ENCODE results near the gene SERTAD3.
A peak's percentile ranks its signal among the peaks of the same experiment; 100 is the strongest.
"Not testable (repeated sequence)": the region's sequence is repeated elsewhere in the genome, so short reads cannot be mapped to it uniquely, and the experiment has no call there.

The SERTAD3 gene, protein sequence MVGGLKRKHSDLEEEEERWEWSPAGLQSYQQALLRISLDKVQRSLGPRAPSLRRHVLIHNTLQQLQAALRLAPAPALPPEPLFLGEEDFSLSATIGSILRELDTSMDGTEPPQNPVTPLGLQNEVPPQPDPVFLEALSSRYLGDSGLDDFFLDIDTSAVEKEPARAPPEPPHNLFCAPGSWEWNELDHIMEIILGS

DNA sequence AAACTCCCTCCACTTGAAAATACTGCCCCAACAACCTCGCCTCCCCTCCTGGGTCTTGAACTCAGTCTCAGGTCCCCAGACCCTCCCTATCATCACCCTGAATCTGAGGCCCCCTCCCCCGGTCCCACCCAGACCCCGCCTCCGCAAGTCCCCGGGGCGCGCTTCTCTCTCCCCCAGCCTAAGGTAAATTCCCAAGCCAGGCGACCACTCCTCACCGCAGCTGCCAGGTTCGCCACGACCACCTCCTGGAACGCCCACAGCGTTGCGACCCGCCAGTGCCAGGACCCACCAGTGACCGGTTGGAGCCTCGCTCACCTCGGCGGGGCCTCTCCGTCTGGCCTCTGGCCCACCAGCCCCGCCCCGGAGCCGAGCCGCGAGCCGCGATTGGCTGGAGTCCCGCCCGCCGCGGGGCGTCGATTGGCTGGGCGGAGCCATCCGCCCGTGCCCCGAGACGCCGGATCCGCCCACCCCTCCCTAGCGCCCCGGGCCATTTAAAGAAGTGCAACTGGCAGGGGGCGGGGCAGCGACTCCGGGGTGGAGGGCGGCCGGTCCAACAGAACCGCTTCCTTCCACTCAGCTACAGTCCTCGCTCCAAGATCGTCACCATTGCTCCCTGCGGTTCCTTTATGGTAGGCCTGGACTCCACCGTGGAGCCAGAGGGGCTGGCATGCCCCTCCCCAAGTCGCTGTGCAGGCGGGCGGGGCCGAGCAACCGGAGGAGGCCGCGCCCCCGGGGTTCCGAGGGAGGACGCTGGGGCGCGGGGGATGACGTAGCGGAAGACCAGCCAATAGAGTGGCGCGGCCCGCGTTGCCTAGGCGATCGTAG lies at the start of gene SERTAD3:
SERTAD3 (minus strand) TSS at position 336 of the 825 bp plus-strand sequence. CDS start 2,255 bp downstream, outside the sequence.
- peaks cover 12 to 24% of the 10 kb centered on the region in 2 donors for H3K4me1 Mint-ChIP-seq
- DNase-seq, result peak; percentile 97
- H3K27ac Mint-ChIP-seq, result peak within 1 kb of the TSS; percentile 99
- no peaks in the 10 kb centered on the region for H3K9me3 Mint-ChIP-seq
- no peaks in the 10 kb centered on the region for H3K27me3 Mint-ChIP-seq
- H3K36me3 Mint-ChIP-seq, result peaks cover 16 to 30% of the 10 kb centered on the region in 2 donors
- ATAC-seq (replicated peaks), result peak; percentile 72 to 80
- H3K4me3 Mint-ChIP-seq, result peak within 1 kb of the TSS; percentile 95 to 100

DNA sequence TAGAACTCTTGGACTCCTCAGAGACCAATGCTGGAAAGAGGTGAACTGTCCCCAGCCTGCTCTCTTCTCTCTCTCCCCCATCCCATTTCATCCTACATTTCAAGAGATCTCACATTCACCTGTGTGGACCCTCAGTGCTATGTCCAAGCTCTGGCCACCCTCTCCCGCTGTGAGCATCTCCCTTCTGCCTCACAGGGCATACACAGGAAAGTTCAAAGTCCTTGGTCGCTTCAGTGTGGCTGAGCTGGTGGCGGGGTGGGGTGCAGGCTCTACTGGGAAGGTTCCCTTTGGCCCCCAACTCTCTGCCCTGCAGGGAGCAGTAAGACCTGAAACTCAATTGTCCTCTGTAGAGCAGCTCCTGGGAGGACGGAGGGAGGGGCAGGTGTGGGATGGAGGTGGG lies 49.6 kb upstream of the SERTAD3 start:
- ATAC-seq (replicated peaks), result no peak
- peaks cover 35 to 48% of the 10 kb centered on the region in 2 donors for H3K27me3 Mint-ChIP-seq

DNA sequence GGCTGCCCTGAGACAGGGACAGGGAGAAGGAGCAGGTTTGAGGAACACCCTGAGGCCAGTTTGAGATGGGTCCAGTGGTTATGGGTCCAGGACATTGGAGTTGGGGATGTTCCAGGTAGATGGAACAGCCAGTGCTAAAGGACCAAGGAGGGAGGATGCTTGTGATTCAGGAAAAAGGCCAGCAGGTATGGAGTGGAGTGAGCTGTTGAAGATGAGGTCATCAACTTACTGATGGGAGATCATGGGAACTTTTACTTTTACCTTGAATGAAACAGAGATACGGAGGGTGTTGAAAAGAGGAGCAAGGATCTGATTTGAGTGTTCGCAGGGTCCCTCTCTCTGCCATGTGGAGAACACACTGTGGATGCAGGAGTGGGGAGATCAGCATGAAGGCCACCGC lies 48.1 kb upstream of the SERTAD3 start:
- H3K4me3 Mint-ChIP-seq, result no peak overlapping the region
- no peak overlapping the region for H3K27ac Mint-ChIP-seq
- H3K36me3 Mint-ChIP-seq, result no peaks in the 10 kb centered on the region
- peaks cover 37 to 54% of the 10 kb centered on the region in 2 donors for H3K27me3 Mint-ChIP-seq
- DNase-seq (no peak), ATAC-seq (replicated peaks) (no peak)
- H3K9me3 Mint-ChIP-seq, result no peaks in the 10 kb centered on the region
- peaks cover 7 to 8% of the 10 kb centered on the region in 2 donors for H3K4me1 Mint-ChIP-seq

More for the DNA sequence above, 49.6 kb upstream of the SERTAD3 start:
- no peak for DNase-seq
- peaks cover 0 to 1% of the 10 kb centered on the region in 2 donors for H3K4me1 Mint-ChIP-seq
- H3K4me3 Mint-ChIP-seq, result no peak overlapping the region
- H3K36me3 Mint-ChIP-seq, result no peaks in the 10 kb centered on the region
- H3K27ac Mint-ChIP-seq, result no peak overlapping the region
- H3K9me3 Mint-ChIP-seq, result no peaks in the 10 kb centered on the region

GRCh38 chr19:40489882-40490230 lies 45.7 kb upstream of the SERTAD3 start:
- Mint-ChIP-seq H3K27ac (no peak overlapping the region), H3K4me1 (peaks cover 7% of the 10 kb centered on the region in 2 donors), H3K27me3 (peaks cover 40 to 66% of the 10 kb centered on the region in 2 donors), H3K36me3 (no peaks in the 10 kb centered on the region), H3K4me3 (no peak overlapping the region), H3K9me3 (no peaks in the 10 kb centered on the region)
- DNase-seq (no peak), ATAC-seq (replicated peaks) (no peak)

GRCh38 chr19:40486017-40486416 lies 41.9 kb upstream of the SERTAD3 start:
- DNase-seq (no peak), ATAC-seq (replicated peaks) (no peak)
- Mint-ChIP-seq H3K9me3 (no peaks in the 10 kb centered on the region), H3K36me3 (no peaks in the 10 kb centered on the region), H3K4me3 (no peak overlapping the region), H3K4me1 (peaks cover 7% of the 10 kb centered on the region in 2 donors), H3K27ac (no peak overlapping the region), H3K27me3 (peaks cover 33 to 42% of the 10 kb centered on the region in 2 donors)

- H3K4me3 Mint-ChIP-seq; H3K4me1 Mint-ChIP-seq; H3K27ac Mint-ChIP-seq; H3K9me3 Mint-ChIP-seq; H3K36me3 Mint-ChIP-seq; ATAC-seq (replicated peaks); DNase-seq: not testable (repeated sequence)
- H3K27me3 Mint-ChIP-seq, result peaks cover 17 to 21% of the 10 kb centered on the region in 2 donors
Observed at GRCh38 chr19:40475878-40476644, 31.9 kb upstream of the SERTAD3 start.

DNA sequence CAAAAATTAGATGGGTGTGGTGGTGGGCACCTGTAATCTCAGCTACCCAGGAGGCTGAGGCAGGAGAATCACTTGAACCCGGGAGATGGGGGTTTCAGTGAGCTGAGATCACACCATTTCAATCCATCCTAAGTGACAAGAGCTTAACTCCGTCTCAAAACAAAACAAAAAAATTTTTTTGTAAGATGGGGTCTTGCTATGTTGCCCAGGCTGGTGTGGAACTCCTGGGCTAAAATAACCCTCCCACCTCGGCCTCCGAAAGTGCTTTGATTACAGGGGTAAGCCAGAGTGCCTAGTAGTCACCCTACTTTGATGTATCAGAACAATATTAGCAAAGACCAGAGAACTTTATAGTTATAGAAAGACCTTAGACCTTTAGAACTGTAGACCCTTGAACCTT lies 30.6 kb upstream of the SERTAD3 start:
- Mint-ChIP-seq H3K4me1 (no peaks in the 10 kb centered on the region), H3K9me3 (no peaks in the 10 kb centered on the region), H3K27ac (no peak overlapping the region), H3K36me3 (no peaks in the 10 kb centered on the region), H3K27me3 (peaks cover 15 to 23% of the 10 kb centered on the region in 2 donors), H3K4me3 (no peak overlapping the region)
- DNase-seq (no peak), ATAC-seq (replicated peaks) (no peak)

DNA sequence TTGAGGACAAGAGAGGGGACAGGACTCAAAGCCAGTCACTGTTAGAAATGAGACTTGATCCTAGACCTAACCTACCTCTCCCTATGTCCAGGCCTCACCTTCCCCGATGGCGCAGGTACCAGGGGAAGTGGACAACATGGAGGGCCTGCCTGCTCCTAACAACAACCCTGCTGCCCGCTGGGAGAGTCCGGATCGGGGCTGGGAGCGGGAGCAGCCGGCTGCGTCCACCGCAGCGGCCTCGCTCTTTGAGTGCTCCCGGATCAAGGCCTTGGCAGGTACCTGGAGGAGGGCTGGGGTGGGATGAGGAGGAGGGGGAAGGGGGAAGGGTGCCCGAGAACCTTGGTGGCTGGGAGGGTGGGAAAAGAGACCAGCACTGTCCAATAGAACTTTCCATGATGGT lies 28.4 kb upstream of the SERTAD3 start:
- ATAC-seq (replicated peaks), result no peak
- DNase-seq, result no peak
- Mint-ChIP-seq H3K36me3 (no peaks in the 10 kb centered on the region), H3K27ac (no peak overlapping the region), H3K4me1 (peaks cover under 1 to 5% of the 10 kb centered on the region in 2 donors), H3K27me3 (peaks cover 15 to 17% of the 10 kb centered on the region in 2 donors), H3K4me3 (no peak overlapping the region), H3K9me3 (no peaks in the 10 kb centered on the region)

DNA sequence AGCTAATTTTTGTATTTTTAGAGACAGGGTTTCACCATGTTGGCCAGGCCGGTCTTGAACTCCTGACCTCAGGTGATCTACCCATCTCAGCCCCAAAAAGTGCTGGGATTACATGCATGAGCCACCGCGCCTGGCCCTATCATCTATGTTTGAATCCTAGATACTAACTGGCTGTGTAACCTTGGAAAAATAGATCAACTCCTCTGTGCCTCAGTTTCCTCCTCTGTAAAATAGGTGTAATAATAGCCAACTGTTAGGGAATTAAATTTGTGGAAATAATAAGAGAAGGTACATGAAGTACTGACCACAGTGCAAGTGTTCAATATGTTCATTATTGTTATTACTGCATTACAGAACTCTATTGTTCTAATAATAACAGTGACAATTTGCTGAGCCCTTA lies 27.0 kb upstream of the SERTAD3 start:
- no peak for ATAC-seq (replicated peaks)
- H3K27me3 Mint-ChIP-seq, result peaks cover 21 to 22% of the 10 kb centered on the region in 2 donors
- no peak for DNase-seq

DNA sequence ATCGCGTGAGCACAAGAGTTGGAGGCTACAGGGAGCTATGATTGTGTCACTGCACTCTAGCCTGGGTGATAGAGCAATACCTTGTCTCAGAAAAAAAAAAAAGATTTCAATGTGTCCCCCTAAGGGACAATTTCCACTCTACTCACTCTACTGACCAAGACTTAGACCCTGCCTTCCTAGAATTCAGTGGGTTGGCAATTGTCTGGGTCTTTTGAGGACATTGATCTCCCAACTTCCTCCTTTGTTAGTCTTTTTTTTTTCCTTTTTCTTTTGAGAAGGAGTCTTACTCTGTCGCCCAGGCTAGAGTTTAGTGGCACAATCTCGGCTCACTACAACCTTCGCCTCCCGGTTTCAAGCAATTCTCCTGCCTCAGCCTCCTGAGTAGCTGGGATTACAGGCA lies 24.9 kb upstream of the SERTAD3 start:
- no peaks in the 10 kb centered on the region for H3K9me3 Mint-ChIP-seq
- H3K4me1 Mint-ChIP-seq, result peaks cover 19 to 32% of the 10 kb centered on the region in 2 donors

More for the DNA sequence above, 27.0 kb upstream of the SERTAD3 start:
- Mint-ChIP-seq H3K9me3 (no peaks in the 10 kb centered on the region), H3K4me3 (no peak overlapping the region), H3K4me1 (peaks cover 8 to 12% of the 10 kb centered on the region in 2 donors), H3K36me3 (peaks cover 5 to 6% of the 10 kb centered on the region in 2 donors), H3K27ac (no peak overlapping the region)

GRCh38 chr19:40466985-40467734 lies 23.0 kb upstream of the SERTAD3 start, which contains the start of gene SPTBN4:
TSS of gene SPTBN4 (plus strand) at chr19:40467001. CDS start at chr19:40472622, 5,621 bp downstream.
- Mint-ChIP-seq H3K4me3 (peak within 1 kb of the TSS; percentile 82 to 97), H3K27ac (peak within 1 kb of the TSS; percentile 93), H3K27me3 (peaks cover 22 to 25% of the 10 kb centered on the region in 2 donors), H3K4me1 (peaks cover 21 to 32% of the 10 kb centered on the region in 2 donors), H3K9me3 (no peaks in the 10 kb centered on the region), H3K36me3 (peaks cover 5 to 6% of the 10 kb centered on the region in 2 donors)
- ATAC-seq (replicated peaks), result no peak
- DNase-seq, result no peak

More for the DNA sequence above, 24.9 kb upstream of the SERTAD3 start:
- DNase-seq (no peak), ATAC-seq (replicated peaks) (no peak)
- Mint-ChIP-seq H3K36me3 (peaks cover 5 to 6% of the 10 kb centered on the region in 2 donors), H3K4me3 (no peak overlapping the region), H3K27ac (no peak overlapping the region), H3K27me3 (peaks cover 22 to 25% of the 10 kb centered on the region in 2 donors)

DNA sequence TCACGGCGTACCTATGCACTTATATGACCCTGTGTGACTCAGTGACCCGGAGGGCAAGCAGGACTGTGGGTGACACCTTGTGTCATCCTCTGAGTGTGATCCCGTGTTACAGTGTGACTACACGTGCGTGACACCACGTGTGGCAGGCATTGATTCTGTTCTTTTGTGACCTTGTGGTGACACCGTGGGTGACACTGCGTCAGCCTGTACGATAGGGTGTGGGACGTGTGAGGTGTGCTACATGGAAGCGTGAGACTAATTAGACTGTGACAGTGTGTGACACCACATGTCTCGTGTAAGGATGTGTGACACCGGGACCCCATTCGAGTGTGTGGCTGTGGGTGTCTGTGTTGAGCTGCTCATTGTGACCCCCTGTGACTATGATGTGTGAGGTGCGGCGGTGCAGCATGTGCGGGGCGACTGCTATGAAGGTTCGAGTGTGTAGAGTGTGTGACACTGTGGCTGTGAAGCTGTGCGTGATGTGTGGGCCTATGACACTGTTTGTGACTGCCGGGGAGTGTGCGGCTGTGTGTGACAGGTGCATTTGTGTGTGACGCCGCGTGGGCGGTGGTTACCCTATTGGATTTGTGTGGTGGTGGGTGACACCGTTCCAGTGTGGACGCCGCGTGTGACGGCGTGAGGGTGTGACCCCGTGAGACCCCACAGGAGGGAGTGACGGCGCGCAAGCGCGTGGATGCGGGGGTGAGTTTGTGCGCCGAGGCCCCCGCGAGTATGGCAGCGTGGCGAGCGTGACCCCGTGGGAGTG lies 22.3 kb upstream of the SERTAD3 start:
- H3K4me3 Mint-ChIP-seq, result peak overlapping the region; percentile 82 to 97
- peaks cover 25 to 39% of the 10 kb centered on the region in 2 donors for H3K4me1 Mint-ChIP-seq
- H3K36me3 Mint-ChIP-seq, result peaks cover 5 to 6% of the 10 kb centered on the region in 2 donors
- DNase-seq (peak; percentile 55), ATAC-seq (replicated peaks) (peak; percentile 45 to 50)
- H3K9me3 Mint-ChIP-seq, result no peaks in the 10 kb centered on the region
- peak overlapping the region; percentile 93 for H3K27ac Mint-ChIP-seq
- peaks cover 22 to 25% of the 10 kb centered on the region in 2 donors for H3K27me3 Mint-ChIP-seq
